Mammary microvascular endothelial cell (primary cell): ENCODE results near the gene MED31. TPM values are rescaled to one million over a fixed set of nuclear protein-coding genes. Genes with fewer than 3 reads are reported as not detected.

Experiments used
- total RNA-seq: library from RNA; depleted of rRNA; stranded (reverse); fragments of >200 nt; gene quantifications from 2 replicates; pipeline ENCODE4 v1.2.3, GENCODE V29; 2015

Gene MED31
- total RNA-seq: 16.7 and 17.8 TPM in 2 replicates

DNA sequence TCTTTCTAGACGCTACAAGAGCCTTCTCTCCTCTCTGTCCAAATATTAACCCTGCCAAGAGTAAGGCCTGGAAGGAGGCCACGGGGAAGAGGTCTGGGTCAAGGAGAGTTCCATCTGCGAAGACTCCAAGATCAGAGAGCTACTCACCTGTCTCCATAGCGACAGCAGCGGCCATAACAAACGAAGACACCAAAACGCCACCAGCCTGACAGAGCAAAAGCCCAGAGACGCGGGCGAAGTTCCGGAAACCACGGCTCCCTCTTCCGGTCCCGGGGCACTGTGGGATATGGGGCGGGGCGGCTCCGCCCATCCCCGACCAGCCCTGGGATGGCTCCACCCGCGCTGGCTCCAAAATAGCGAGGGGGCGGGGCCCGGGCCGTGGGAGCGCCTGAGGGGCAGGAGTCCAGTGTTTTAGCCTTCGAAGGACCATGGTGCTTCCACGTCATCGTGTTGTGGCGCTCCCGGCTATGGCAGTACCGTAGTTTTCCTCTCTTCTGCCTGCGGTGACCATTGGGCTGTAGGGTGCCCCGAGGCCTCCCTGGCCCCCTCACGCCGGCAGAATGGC lies at the start of gene MED31, which contains the start of gene C17orf100:
TSS of gene MED31 (minus strand) at position 252 of the 565 bp plus-strand sequence. CDS start at position 175, 77 bp downstream.
TSS of gene C17orf100 (plus strand) at position 409 of the 565 bp plus-strand sequence. CDS start at position 561, 152 bp downstream.

DNA sequence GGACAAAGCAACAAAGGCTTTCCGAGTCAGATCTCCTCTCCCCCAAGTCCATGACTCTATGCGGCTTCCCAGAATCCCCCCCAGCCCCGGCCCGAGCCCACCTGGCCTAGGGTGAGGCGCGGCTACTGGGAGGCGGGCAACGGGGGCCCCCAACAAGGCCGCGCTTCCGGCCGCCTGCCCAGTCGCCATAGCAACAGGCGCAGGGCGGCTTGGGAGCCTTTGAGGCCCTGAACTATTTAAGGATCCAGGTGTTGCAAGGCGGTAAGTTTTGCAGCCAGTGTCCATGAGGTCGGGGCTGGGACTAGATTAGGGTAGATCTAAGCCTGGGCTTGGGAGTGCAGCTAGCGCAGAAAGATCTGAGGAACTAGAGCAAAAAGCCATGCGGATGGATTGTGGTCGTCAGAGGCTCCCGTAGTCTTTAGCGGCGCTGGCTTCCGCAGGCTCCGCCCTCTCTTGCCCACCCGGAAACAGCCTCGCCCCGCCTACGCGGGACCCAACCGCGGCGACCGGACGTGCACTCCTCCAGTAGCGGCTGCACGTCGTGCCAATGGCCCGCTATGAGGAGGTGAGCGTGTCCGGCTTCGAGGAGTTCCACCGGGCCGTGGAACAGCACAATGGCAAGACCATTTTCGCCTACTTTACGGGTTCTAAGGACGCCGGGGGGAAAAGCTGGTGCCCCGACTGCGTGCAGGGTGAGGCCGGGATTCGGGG lies 10.7 kb downstream of the MED31 start, which contains the start of the genes KIAA0753 and TXNDC17:
TSS of gene KIAA0753 (minus strand) at position 176 of the 711 bp plus-strand sequence. CDS start 5,608 bp downstream, outside the sequence.
TSS of gene TXNDC17 (plus strand) at position 525 of the 711 bp plus-strand sequence. CDS start at position 548, 23 bp downstream.

Other genes starting within 250 kb of the MED31 start
- 0.67 TPM in 1 of 2 replicates, not detected in the other for gene AIPL1, start 216.5 kb downstream of the MED31 start, total RNA-seq
- gene PIMREG, start 207.2 kb downstream of the MED31 start, total RNA-seq: 36.1 and 37.6 TPM in 2 replicates
- 0.20 and 0.39 TPM in 2 replicates for gene PITPNM3, start 95.0 kb downstream of the MED31 start, total RNA-seq
- gene KIAA0753, start 10.9 kb downstream of the MED31 start, total RNA-seq: 6.2 and 7.1 TPM in 2 replicates
- gene TXNDC17, start 10.5 kb downstream of the MED31 start, total RNA-seq: 181 and 218 TPM in 2 replicates
- 0.07 and 0.59 TPM in 2 replicates for gene C17orf100, start 157 bp upstream of the MED31 start, total RNA-seq
- not detected in 2 replicates for gene SLC13A5, start 61.8 kb upstream of the MED31 start, total RNA-seq
- 51.2 and 51.8 TPM in 2 replicates for gene XAF1, start 104.4 kb upstream of the MED31 start, total RNA-seq
- not detected in 2 replicates for gene FBXO39, start 124.6 kb upstream of the MED31 start, total RNA-seq
- not detected in 2 replicates for gene TEKT1, start 180.1 kb upstream of the MED31 start, total RNA-seq